HepG2 (cell line): ENCODE results near the gene FCGR1A. TPM values are rescaled to one million over a fixed set of nuclear protein-coding genes. Genes with fewer than 3 reads are reported as not detected.
"Not testable (repeated sequence)": the region's sequence is repeated elsewhere in the genome, so short reads cannot be mapped to it uniquely, and the experiment has no call there.

Source experiments
- ATAC-seq: fragments of 200-7000 bp; cut with Tn5 transposase; 3 replicates; pipeline ENCODE4 v1.9.1; 2020; ENCODE audit warnings: mild to moderate bottlenecking, moderate library complexity
- BruUV-seq: library from RNA; stranded (reverse); fragments of 400-500 nt; replicated peaks from 2 replicates; lab custom pipeline; 2021; lab: Mats Ljungman, UMichigan
- CTCF ChIA-PET: fragments of 300-600 bp; formaldehyde crosslinking; extraction: SDS; loops from one replicate; lab custom pipeline; 2021; ENCODE audit warnings: low total read pairs, inconsistent platforms, low intra/inter-chr PET ratio; lab: Yijun Ruan, JAX
- POLR2A ChIA-PET: fragments of 350-600 bp; sonication (Branson Sonifier 250); formaldehyde crosslinking; loops from one replicate; lab custom pipeline; 2020; ENCODE audit warnings: antibody characterized with exemption, inconsistent platforms; lab: Yijun Ruan, JAX
- DNase-seq: peaks from one replicate; pipeline ENCODE4 v3.0.0-alpha.2; 2015; ENCODE audit warnings: low spot score
- FAIRE-seq: peaks from 3 replicates; lab custom pipeline; 2011; peaks lifted over from hg19 to GRCh38; lab: Jason Lieb, UNC
- H2AFZ ChIP-seq: one replicate; pipeline ENCODE4 v1.6.1; 2011; ENCODE audit warnings: low read length, inconsistent platforms
- H3K27ac ChIP-seq: fragments of 300-600 bp; 3 replicates; pipeline ENCODE4 v1.8.0; 2011; ENCODE audit warnings: mixed run types, mild to moderate bottlenecking, mixed read lengths, low read length, inconsistent platforms; ENCODE audit not compliant: insufficient read depth; ENCODE audit errors: extremely low read length
- H3K27me3 ChIP-seq, 2 experiments: fragments of 200-600 bp in 1 of 2; 2 replicates in 1 of 2; 3 replicates in 1 of 2; pipeline versions ENCODE4 v1.6.0 to v1.8.0; 2011; ENCODE audit warnings: low read length in 2 of 2, mild to moderate bottlenecking in 2 of 2, moderate library complexity in 2 of 2, inconsistent platforms in 1 of 2; ENCODE audit not compliant: insufficient read depth in 2 of 2, control insufficient read depth in 1 of 2
- H3K36me3 ChIP-seq, 2 experiments: fragments of 200-600 bp in 1 of 2; replicated peaks in 1 of 2; 2 replicates in 1 of 2; 3 replicates in 1 of 2; pipeline versions ENCODE4 v1.5.1 to v1.8.0; 2011; ENCODE audit warnings: low read length in 2 of 2, inconsistent platforms in 1 of 2; ENCODE audit not compliant: insufficient read depth in 2 of 2, control insufficient read depth in 1 of 2
- H3K4me1 ChIP-seq: 2 replicates; pipeline ENCODE4 v1.5.1; 2012; ENCODE audit warnings: low read length, inconsistent platforms; ENCODE audit not compliant: insufficient read depth
- H3K4me2 ChIP-seq: 2 replicates; pipeline ENCODE4 v1.6.0; 2011; ENCODE audit warnings: low read depth, low read length, inconsistent platforms
- H3K4me3 ChIP-seq, 3 experiments: fragments of 200-600 bp in 1 of 3; sonication (generic), shearing (Covaris generic) in 1 of 3; replicated peaks in 1 of 3; 2 replicates each; pipeline ENCODE4 v1.5.1; 2011 to 2016; ENCODE audit warnings: low read length in 3 of 3, inconsistent platforms in 2 of 3, low read depth in 2 of 3, mild to moderate bottlenecking in 2 of 3, control low read depth in 1 of 3, mixed read lengths in 1 of 3; ENCODE audit not compliant: insufficient read depth in 1 of 3
- H3K79me2 ChIP-seq: one replicate; pipeline ENCODE4 v1.6.1; 2011; ENCODE audit warnings: low read length, inconsistent platforms; ENCODE audit not compliant: insufficient read depth
- H3K9ac ChIP-seq: 2 replicates; pipeline ENCODE4 v1.6.0; 2011; ENCODE audit warnings: mild to moderate bottlenecking, low read depth, low read length, inconsistent platforms; ENCODE audit not compliant: insufficient read depth
- H3K9me3 ChIP-seq: 2 replicates; pipeline ENCODE4 v1.5.1; 2012; ENCODE audit warnings: mild to moderate bottlenecking, low read length
- H4K20me1 ChIP-seq: 2 replicates; pipeline ENCODE4 v1.6.0; 2011; ENCODE audit warnings: inconsistent platforms, mild to moderate bottlenecking, low read length, moderate library complexity; ENCODE audit not compliant: insufficient read depth
- HNRNPLL ChIP-seq: fragments of 200-400 bp; formaldehyde crosslinking; IDR thresholded peaks from 2 replicates; pipeline ENCODE4 v1.6.1; 2017; ENCODE audit warnings: mild to moderate bottlenecking, low read depth, low read length; ENCODE audit not compliant: poor library complexity, severe bottlenecking
- HOXA3 ChIP-seq: sonication (generic); formaldehyde crosslinking; IDR thresholded peaks from 2 replicates; pipeline ENCODE4 v1.5.0; 2020; ENCODE audit warnings: missing genetic modification reagents
- POLR2A ChIP-seq, 2 experiments: IDR thresholded peaks; 2 replicates each; pipeline ENCODE4 v1.6.1; 2011; ENCODE audit warnings: low read depth in 2 of 2, low read length in 2 of 2, mild to moderate bottlenecking in 1 of 2, moderate library complexity in 1 of 2; ENCODE audit not compliant: insufficient read depth in 1 of 2
- POLR2AphosphoS5 ChIP-seq: IDR thresholded peaks from 2 replicates; pipeline ENCODE4 v1.6.1; 2012; ENCODE audit warnings: low read depth, low read length
- POLR2G ChIP-seq: fragments of 200-400 bp; formaldehyde crosslinking; IDR thresholded peaks from 2 replicates; pipeline ENCODE4 v1.6.1; 2018; ENCODE audit warnings: mild to moderate bottlenecking, low read depth, low read length, moderate library complexity
- ZC3H13 ChIP-seq: sonication (generic); formaldehyde crosslinking; IDR thresholded peaks from 2 replicates; pipeline ENCODE4 v1.8.1; 2023; ENCODE audit warnings: mild to moderate bottlenecking, missing genetic modification reagents, moderate library complexity
- WGBS: methylation state at CpG from one replicate; pipeline ENCODE4 v1.1.6; 2017; ENCODE audit warnings: low lambda C conversion rate; 5-methylcytosine and 5-hydroxymethylcytosine counted together
- in situ Hi-C: cut with HindIII; loops from 2 replicates; pipeline ENCODE4 v1.10.0; 2017; ENCODE audit warnings: low pct_unique_long_range_greater_than_20kb; ENCODE audit not compliant: extremely low pct_ligation_motif_present
- intact Hi-C: fragments of 100-400 bp; cut with micrococcal nuclease; formaldehyde crosslinking; loops from one replicate; pipeline ENCODE4 v1.10.0; 2022; ENCODE audit not compliant: unreplicated experiment
- polyA plus RNA-seq, 8 experiments: library from polyadenylated mRNA; depleted of rRNA in 3 of 8; stranded (reverse) in 7 of 8; unstranded in 1 of 8; fragments of >200 nt; fragmentation: Illumina TruSeq in 4 of 8; extraction: Trizol in 4 of 8; gene quantifications; 2 replicates each; pipeline versions ENCODE4 v1.2.1 to v1.2.3, GENCODE V29; 2011 to 2016; ENCODE audit warnings: low read depth in 4 of 8, missing spikeins in 1 of 8, mixed read lengths in 1 of 8; ENCODE audit not compliant: insufficient read depth in 1 of 8
- total RNA-seq, 5 experiments: library from RNA; depleted of rRNA; stranded (reverse); fragments of >200 nt; fragmentation: Illumina TruSeq; extraction: Trizol; gene quantifications; 2 replicates each; pipeline ENCODE4 v1.2.3, GENCODE V29; 2016; ENCODE audit warnings: low read depth in 1 of 5
- TF ChIP-seq, protein P1 (sequence below): sonication (generic); formaldehyde crosslinking; IDR thresholded peaks from 2 replicates; pipeline ENCODE4 v1.5.1; 2020; ENCODE audit warnings: mild to moderate bottlenecking, missing genetic modification reagents, moderate library complexity
- TF ChIP-seq, protein P2 (sequence below): sonication (generic); formaldehyde crosslinking; IDR thresholded peaks from 2 replicates; pipeline ENCODE4 v1.4.0; 2020; ENCODE audit warnings: missing genetic modification reagents

FCGR1A gene
- total and polyA plus RNA-seq, 2 of the 13 experiments (the other 11 are each of a cell fraction or from before 2014, with no cell fraction given): not detected

GRCh38 chr1:149811514-149811889, 29.0 kb downstream of the FCGR1A start:
- CTCF ChIA-PET, intact Hi-C loops, DNase-seq, H4K20me1 ChIP-seq: not testable (repeated sequence)
- peak; percentile 33; the same call in 1 of the 2 replicates for TF ChIP-seq POLR2AphosphoS5
- TF ChIP-seq, all 625 proteins: peak for 1; not testable (repeated sequence) for 624
- H3K36me3 ChIP-seq, H3K9ac ChIP-seq, H3K4me3 ChIP-seq, H2AFZ ChIP-seq, in situ Hi-C loops, H3K4me1 ChIP-seq, BruUV-seq, H3K27me3 ChIP-seq, H3K79me2 ChIP-seq, H3K27ac ChIP-seq, FAIRE-seq, H3K9me3 ChIP-seq: not testable (repeated sequence)
- peak; percentile 39 for ATAC-seq
- 44% methylated on average over 6 of the region's 14 CpGs for WGBS
- H3K4me2 ChIP-seq: 0 out of 2 replicates have a peak overlapping the region, but pooled peaks have one; percentile 19
- POLR2A ChIA-PET: interaction anchor here (2.1 kb wide), 1 partner anchor 76 kb away, joined by 4 read pairs; a partner anchor contains a TSS

DNA sequence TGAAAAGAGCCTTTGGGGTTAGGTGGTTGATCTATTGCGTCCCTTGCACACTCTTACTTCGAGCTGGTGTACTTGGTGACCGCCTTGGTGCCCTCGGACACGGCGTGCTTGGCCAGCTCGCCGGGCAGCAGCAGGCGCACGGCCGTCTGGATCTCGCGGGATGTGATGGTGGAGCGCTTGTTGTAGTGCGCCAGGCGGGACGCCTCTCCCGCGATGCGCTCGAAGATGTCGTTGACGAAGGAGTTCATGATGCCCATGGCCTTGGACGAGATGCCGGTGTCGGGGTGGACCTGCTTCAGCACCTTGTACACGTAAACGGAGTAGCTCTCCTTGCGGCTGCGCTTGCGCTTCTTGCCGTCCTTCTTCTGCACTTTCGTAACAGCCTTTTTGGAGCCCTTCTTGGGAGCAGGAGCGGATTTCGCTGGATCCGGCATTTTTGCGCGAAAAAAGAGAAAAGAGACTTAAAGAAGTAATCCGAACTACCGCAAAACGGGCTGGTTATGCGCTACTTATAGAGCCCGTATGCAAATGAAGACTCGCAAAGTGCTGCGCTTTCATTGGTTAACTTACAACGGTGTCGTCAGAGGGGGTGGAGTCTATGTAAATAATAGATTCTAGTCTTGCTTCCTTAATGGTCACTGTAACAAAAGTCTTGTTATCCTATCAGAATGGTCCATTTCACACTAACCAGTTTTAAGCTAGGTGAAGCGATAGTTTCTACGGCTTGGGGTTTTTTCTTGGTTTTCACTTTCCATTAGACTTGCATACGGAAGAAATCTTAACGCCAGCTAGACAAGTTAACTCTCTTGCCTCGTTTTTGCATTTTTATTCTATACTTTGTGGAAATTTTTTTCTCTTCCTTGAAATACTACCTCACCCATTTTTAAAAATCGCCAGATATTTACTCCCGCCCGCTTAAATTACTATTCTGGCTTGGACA, 29.7 kb downstream of the FCGR1A start:
- WGBS: 46% methylated on average over 51 of the region's 55 CpGs
- TF ChIP-seq, protein P1, sequence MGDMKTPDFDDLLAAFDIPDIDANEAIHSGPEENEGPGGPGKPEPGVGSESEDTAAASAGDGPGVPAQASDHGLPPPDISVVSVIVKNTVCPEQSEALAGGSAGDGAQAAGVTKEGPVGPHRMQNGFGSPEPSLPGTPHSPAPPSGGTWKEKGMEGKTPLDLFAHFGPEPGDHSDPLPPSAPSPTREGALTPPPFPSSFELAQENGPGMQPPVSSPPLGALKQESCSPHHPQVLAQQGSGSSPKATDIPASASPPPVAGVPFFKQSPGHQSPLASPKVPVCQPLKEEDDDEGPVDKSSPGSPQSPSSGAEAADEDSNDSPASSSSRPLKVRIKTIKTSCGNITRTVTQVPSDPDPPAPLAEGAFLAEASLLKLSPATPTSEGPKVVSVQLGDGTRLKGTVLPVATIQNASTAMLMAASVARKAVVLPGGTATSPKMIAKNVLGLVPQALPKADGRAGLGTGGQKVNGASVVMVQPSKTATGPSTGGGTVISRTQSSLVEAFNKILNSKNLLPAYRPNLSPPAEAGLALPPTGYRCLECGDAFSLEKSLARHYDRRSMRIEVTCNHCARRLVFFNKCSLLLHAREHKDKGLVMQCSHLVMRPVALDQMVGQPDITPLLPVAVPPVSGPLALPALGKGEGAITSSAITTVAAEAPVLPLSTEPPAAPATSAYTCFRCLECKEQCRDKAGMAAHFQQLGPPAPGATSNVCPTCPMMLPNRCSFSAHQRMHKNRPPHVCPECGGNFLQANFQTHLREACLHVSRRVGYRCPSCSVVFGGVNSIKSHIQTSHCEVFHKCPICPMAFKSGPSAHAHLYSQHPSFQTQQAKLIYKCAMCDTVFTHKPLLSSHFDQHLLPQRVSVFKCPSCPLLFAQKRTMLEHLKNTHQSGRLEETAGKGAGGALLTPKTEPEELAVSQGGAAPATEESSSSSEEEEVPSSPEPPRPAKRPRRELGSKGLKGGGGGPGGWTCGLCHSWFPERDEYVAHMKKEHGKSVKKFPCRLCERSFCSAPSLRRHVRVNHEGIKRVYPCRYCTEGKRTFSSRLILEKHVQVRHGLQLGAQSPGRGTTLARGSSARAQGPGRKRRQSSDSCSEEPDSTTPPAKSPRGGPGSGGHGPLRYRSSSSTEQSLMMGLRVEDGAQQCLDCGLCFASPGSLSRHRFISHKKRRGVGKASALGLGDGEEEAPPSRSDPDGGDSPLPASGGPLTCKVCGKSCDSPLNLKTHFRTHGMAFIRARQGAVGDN (CRISPR knock-in tag): peak; percentile 28; the same call in 1 of the 2 replicates
- TF ChIP-seq HNRNPLL: peak; percentile 56
- TF ChIP-seq POLR2G: peak; percentile 40; the same call in 1 of the 2 replicates
- TF ChIP-seq, protein P2, sequence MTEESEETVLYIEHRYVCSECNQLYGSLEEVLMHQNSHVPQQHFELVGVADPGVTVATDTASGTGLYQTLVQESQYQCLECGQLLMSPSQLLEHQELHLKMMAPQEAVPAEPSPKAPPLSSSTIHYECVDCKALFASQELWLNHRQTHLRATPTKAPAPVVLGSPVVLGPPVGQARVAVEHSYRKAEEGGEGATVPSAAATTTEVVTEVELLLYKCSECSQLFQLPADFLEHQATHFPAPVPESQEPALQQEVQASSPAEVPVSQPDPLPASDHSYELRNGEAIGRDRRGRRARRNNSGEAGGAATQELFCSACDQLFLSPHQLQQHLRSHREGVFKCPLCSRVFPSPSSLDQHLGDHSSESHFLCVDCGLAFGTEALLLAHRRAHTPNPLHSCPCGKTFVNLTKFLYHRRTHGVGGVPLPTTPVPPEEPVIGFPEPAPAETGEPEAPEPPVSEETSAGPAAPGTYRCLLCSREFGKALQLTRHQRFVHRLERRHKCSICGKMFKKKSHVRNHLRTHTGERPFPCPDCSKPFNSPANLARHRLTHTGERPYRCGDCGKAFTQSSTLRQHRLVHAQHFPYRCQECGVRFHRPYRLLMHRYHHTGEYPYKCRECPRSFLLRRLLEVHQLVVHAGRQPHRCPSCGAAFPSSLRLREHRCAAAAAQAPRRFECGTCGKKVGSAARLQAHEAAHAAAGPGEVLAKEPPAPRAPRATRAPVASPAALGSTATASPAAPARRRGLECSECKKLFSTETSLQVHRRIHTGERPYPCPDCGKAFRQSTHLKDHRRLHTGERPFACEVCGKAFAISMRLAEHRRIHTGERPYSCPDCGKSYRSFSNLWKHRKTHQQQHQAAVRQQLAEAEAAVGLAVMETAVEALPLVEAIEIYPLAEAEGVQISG (CRISPR knock-in tag): 0 out of 2 replicates have a peak, but pooled peaks have one; percentile 17
- TF ChIP-seq ZC3H13 (CRISPR knock-in tag): 0 out of 2 replicates have a peak, but pooled peaks have one; percentile 40
- peak; percentile 59 for TF ChIP-seq POLR2AphosphoS5
- TF ChIP-seq HOXA3 (CRISPR knock-in tag): 0 out of 2 replicates have a peak, but pooled peaks have one; percentile 19
- TF ChIP-seq POLR2A (IDR thresholded peaks at IDR 0.05; ENCODE audit: insufficient read depth in 1 of 2, low read depth in 2 of 2, low read length in 2 of 2): peak in 1 of 2 experiments; percentile 66

More for the DNA sequence above, 29.7 kb downstream of the FCGR1A start:
- DNase-seq: peak; percentile 77
- intact Hi-C loops, FAIRE-seq, H2AFZ ChIP-seq, H3K79me2 ChIP-seq, CTCF ChIA-PET, H3K36me3 ChIP-seq, in situ Hi-C loops, H3K27me3 ChIP-seq, H3K4me1 ChIP-seq, H4K20me1 ChIP-seq, H3K9ac ChIP-seq, H3K9me3 ChIP-seq: not testable (repeated sequence)
- POLR2A ChIA-PET: interaction anchor here (1.2 to 2.1 kb wide), 2 partner anchors 74 to 75 kb away, joined by 3 to 4 read pairs; a partner anchor contains a TSS
- Histone ChIP-seq H3K4me2 (peak overlapping the region; percentile 45; the same call in 1 of the 2 replicates), H3K27ac (peak overlapping the region; percentile 50), H3K4me3 (peak overlapping the region in 2 of 3 experiments; percentile 5 to 16; a peak in 2 of 6 replicates)
- peak; percentile 81 for ATAC-seq
- TSS peak; percentile 92 for BruUV-seq
